ENCODE results near the gene MAPK8IP3.
"Not testable (repeated sequence)": the region's sequence is repeated elsewhere in the genome, so short reads cannot be mapped to it uniquely, and the experiment has no call there.

Gene MAPK8IP3

GRCh38 chr16:1680361-1680760, 25.6 kb upstream of the MAPK8IP3 start:
- DNase-seq = no peak

- no peak for DNase-seq
Observed at GRCh38 chr16:1681032-1681431, 25.0 kb upstream of the MAPK8IP3 start.

DNA sequence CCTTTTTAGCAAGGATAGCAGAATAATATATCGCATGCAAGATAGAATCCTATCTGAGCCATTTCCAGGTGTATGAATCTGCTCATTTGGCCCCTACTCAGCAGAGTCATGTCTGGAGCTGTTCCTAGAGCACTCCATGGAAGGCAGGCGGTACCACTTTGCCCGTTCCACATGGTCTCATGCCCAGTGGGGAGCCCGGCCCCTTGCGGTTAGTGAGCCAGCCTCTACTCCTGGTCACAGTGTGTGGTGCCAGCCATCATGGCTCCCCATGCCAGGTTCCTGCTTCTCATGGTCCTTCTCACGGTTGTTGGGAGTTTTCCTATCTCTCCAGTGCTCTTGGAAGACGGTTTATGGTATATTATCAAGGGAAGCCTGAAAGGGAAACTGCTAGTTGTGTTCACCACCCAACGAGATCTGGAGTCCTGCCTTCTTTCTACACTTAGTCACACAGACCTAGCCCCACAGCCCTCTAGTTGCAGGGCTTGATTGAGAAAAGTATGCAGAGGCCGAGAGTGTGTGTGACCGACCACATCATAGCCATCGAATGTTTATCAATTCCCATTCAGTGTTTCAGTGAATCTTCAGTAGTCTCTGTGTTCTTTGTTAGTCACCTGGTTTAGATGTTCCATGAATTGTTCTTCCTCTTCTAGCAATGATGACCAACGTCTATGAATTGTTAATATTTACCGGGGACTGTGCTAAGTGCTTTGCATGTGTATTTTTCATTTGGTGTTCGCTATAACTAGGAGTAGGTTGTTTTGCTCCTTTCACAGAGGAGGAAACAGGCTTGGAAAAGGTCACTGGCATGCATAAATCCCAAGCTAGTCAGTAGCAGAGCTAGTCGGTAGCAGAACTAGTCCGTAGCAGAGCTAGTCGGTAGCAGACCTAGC, 18.3 kb upstream of the MAPK8IP3 start:
- no peak for DNase-seq

DNA sequence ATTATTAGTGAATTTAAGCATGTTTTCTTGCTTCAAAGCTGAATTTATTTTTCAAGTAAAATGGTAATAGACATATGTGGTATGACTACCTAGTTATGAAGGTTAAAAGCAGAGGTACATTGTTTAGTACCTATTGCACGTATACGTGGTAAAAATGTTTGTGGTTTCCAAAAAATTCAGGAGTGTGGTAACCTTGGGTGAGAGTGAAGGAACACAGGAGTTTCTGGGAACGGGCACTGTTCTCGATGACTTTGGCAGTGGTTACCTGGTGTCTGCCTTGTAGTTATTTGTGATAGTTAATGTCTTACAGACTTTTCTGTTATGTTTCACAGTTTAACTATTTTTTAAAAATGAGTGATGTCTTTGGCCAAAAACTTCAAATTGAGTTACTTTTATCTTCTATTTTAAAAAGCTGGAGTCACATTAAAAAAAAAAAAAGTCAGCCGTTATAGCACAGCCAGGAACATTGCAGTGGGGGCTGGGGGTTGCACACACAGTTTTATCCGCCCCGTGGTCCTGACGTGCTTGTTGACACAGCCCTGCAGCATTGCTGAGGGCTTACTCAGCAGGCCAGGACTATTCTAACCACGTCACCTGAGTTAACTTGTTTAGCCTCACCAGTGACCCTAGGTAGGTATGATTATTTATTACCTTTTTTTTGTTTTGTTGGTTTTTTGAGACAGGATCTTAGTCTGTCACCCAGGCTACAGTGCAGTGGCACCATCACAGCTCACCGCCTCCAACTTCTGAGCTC, 17.0 kb upstream of the MAPK8IP3 start:
- DNase-seq = no peak

GRCh38 chr16:1689853-1690252, 16.1 kb upstream of the MAPK8IP3 start:
- DNase-seq = no peak

DNA sequence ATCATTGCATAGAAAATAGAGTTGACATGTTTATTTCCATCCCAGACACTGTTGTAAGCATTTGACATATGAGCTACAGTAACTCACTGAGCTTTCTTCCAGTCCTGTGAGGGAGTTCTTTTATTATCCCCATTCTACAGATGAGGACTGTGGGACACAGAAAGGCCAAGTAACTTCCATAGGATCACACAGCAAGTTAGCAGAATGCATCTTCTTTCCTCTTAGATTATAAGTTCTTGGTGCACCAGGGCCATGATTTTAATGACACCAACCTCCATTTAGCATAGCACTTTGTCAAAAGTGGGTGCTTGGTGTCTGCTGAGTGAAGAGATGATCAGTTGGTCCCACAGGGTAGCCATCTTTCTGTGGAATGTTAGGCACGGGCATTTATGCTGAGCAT, 15.2 kb upstream of the MAPK8IP3 start:
- no peak for DNase-seq

DNA sequence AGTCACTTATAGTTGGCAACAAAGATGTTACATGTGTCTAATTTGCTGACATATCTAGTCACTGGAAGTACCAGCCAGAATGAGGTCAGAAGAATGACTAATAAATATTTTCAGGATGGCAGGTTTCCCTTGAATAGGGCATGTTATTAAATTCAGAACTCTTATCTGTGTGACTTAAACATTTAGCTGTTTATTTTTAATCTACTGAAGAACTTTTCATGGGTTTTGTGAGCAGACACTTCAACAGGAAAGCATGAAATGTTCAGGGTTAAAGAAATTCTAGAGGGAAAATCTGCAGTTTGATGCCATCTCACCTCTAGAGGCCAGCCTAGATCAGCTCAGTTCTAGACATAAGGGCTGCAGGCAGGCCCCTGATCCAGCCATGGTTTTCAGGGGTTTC, 14.7 kb upstream of the MAPK8IP3 start:
- no peak for DNase-seq

GRCh38 chr16:1691956-1692355, 14.0 kb upstream of the MAPK8IP3 start:
- DNase-seq = no peak

GRCh38 chr16:1696863-1697262, 9.1 kb upstream of the MAPK8IP3 start:
- no peak for DNase-seq

GRCh38 chr16:1698680-1699079, 7.3 kb upstream of the MAPK8IP3 start:
- no peak for DNase-seq

GRCh38 chr16:1700246-1700645, 5.7 kb upstream of the MAPK8IP3 start:
- no peak for DNase-seq

DNA sequence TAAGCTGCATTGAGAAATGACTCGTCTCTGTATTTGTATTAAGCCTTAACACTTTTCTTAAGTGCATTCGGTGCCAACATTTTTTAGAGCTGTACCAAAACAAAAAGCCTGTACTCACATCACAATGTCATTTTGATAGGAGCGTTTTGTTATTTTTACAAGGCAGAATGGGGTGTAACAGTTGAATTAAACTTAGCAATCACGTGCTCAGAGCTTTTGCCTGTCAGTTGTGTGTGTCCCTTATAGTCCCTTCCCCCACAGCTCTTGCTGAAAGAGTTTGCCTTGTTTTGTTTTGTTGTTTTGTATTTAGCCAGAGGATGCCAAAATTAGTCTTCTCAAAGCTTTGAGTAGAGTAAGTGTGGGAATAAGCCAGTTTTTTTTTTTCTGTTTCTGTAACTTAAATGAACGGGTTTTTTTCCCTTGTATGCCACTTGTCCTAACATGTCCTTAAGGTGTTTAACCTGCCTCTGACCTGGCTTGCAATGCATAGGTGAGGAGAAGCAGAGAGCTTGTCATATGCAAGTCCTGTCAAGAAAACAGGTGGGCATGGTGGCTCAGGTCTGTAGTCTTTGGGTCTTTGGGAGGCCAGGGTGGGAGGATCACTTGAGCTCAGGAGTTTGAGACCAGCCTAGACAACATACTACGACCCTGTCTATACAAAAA, 4.6 kb upstream of the MAPK8IP3 start:
- DNase-seq = no peak

DNA sequence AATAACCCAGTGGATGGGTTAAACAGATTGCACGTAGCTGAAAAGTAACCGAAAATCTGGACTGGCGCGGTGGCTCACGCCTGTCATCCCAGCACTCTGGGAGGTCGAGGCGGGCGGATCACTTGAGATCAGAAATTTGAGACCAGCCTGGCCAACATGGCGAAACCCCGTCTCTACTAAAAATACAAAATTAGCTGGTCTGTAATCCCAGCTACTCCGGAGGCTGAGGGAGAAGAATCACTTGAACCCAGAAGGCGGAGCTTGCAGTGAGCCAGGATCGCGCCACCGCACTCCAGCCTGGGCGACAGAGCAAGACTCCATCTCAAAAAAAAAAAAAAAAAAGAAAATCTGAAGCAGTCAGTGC, 689 bp upstream of the MAPK8IP3 start:
- not testable (repeated sequence) for DNase-seq

DNA sequence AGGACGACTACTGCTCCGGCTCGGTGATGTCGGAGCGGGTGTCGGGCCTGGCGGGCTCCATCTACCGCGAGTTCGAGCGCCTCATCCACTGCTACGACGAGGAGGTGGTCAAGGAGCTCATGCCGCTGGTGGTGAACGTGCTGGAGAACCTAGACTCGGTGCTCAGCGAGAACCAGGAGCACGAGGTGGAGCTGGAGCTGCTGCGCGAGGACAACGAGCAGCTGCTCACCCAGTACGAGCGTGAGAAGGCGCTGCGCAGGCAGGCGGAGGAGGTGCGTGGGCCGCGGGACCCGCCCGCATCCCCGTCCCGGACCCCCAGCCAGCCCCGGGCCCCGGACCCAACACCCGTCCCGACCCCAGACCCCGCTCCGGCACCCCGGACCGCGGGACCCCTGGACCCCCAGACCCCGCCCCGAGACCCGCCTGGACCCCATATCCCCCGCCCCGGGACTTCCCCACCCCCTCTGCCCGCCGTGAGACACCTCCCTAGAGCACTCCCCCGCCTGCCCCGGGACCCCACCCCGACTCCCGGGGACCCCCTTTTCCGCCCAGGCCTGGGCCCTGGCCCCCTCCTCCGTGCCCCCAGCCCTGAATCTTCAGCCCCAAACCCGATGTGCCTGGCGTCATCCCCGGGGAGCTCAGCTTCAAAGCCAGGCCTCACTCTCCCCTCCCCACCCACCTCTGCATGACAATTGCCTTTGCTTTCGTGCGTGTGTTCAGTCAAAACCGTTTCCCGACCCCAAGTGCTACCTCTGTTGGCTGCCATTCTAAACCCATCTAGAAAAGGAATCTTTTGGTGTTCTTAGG, 594 bp downstream of the MAPK8IP3 start:
- peak; percentile 63 for DNase-seq

DNA sequence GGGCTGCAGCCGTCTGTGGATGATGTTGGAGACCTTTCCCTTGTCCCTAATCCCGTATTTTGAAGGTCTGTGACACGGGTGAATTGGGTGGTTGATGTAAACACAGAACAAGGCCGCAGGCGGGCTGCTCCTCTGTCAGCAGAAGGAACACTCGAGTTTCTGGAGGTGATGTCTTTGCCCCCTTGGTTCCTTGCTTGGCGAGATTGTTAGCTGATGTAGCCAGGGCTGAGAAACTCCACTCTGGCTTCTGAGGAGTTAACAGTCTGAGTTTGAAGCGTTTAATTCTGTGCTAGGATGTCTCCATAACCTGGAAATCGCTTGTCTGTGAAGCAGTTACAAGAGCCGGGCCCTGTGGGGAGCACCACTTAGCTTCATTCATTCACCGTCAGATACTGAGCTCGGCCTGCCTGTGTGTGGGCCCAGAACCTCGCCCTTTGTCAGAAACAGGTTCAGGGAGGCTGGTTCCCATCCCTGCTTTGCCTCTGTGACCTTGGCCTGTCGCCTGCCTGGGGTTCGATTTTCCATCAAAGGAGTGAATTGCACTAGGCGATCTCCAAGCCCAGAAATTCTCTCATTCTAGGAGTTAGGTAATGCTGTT, 1.3 kb downstream of the MAPK8IP3 start:
- DNase-seq = peak; percentile 32 to 43

DNA sequence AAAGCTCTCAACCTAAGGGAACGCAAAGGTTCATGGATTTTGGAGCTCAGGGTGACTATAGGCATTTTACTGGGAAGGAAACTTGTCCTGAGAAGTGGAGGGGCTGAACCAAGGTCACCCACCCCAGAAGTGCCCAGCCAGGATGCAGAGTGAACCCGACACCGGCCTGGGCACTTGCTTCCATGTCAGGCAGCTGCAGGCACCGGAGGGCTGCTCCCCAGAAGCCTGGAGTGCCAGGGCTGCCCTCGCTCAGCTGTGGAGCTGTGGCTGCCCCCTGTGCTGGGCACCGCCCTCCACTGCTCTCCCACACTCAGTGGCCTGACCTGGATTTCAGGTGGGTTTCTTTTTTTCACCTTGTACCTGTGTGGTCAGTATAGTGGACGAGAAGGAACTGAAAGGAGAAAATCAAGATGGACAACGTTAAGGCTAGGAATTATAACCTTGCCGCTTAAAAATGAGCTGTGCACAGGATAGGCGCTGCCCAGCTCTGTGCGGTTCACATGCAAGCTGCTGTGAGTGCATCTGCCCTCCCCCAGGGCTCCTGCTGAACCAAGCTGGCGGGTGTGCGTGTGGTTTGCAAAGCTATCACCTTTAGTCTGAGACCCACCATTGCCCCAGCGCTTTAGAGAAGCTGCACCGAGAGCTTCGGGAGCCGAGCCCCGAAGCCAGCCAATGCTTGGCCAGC, 2.2 kb downstream of the MAPK8IP3 start:
- DNase-seq = no peak

DNA sequence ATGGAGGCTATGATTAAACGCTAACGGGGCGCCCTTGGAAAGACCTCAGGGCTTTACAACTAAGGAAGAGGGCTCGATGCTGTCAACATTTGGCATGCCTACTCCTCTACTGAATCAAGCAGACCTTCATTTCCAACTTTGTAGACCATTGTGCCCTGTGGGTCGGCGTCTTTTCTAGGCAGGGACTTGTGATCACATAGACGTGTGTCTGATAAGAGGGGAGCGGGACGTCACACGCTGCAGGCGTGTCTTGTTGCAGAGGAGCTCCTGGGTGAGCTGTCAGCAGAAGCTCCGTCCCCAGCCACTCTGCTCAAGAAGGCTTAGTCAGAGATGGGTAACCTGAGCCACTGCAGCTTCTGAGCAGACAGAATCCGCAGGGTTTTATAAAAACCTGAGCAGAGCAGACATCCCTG, 2.8 kb downstream of the MAPK8IP3 start:
- DNase-seq = peak in 1 of 2 experiments; percentile 38

- no peak for DNase-seq
Observed at GRCh38 chr16:1709356-1709755, 3.4 kb downstream of the MAPK8IP3 start.

GRCh38 chr16:1710811-1711507, 5.0 kb downstream of the MAPK8IP3 start:
- no peak for DNase-seq

GRCh38 chr16:1712791-1713261, 6.8 kb downstream of the MAPK8IP3 start:
- no peak for DNase-seq

DNA sequence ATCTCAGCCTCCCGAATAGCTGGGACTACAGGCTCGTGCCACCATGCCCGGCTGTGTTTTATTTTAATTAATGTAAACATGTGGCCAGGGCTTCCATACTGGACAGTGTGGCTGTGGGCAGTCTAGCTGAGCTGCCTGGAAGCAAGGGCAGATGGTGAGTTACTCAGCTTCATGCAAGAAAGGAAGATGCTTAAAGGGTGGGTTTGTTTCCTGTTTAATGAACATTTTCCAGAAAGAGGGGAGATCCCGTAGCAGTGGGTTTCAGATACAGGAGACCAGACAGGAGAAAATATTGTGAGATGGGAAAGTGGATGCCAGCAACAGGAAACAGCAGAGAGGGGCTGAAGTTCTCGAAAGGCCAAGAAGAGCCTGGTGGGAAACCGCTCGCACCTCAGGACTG, 7.3 kb downstream of the MAPK8IP3 start:
- DNase-seq = no peak

Measured in activated T-cell treated with anti-CD3 and anti-CD28 coated beads, Interleukin-2, amount 50 U/mL, for 48 hours (primary cell).